ENCODE measurements around the gene ANKMY1. TPM values are rescaled to one million over a fixed set of nuclear protein-coding genes. Genes with fewer than 3 reads are reported as not detected.

The ANKMY1 gene
- total RNA-seq, 1 experiment from 2014 or later = 2.4 TPM

DNA sequence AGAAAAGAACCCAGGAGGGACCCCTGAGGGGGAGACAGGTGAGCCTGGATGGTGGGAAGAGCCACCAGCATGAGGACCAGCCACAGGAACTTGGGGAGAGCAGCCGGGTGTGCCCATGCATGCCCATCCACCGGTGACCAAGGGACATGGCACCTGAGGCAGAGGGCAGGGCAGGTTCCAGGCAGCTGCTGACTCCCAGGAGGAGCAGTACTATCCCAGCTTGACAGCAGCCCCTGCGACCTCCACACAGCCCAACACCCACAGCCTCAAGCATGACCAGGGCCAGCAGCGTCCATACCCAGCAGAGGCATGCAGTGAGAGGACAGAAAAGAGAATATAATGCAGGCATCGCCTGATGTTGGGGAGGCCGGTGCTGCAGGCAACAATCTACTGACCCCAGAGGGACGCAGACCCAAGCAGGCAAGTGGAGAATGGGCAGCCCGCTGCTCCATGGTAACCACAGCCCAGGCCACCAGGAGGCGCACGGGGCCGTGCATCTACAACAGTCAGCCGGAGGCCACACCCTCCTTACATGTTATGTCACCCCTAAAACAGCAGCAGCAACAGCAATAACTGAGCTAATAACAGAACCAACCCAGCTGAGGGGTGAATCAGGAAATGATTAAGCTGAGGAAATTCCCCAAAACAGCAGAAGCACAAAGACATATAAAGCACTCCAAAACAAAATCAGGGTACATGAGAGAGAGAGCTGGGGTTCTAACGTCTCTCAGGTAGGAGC is 44.1 kb downstream of the ANKMY1 start:
- in situ Hi-C loops (cut with HindIII; ENCODE audit: low pct_unique_long_range_greater_than_20kb, low sequenced_read_pairs) = no loop called here
- no peak for DNase-seq (ENCODE audit: low read depth)

DNA sequence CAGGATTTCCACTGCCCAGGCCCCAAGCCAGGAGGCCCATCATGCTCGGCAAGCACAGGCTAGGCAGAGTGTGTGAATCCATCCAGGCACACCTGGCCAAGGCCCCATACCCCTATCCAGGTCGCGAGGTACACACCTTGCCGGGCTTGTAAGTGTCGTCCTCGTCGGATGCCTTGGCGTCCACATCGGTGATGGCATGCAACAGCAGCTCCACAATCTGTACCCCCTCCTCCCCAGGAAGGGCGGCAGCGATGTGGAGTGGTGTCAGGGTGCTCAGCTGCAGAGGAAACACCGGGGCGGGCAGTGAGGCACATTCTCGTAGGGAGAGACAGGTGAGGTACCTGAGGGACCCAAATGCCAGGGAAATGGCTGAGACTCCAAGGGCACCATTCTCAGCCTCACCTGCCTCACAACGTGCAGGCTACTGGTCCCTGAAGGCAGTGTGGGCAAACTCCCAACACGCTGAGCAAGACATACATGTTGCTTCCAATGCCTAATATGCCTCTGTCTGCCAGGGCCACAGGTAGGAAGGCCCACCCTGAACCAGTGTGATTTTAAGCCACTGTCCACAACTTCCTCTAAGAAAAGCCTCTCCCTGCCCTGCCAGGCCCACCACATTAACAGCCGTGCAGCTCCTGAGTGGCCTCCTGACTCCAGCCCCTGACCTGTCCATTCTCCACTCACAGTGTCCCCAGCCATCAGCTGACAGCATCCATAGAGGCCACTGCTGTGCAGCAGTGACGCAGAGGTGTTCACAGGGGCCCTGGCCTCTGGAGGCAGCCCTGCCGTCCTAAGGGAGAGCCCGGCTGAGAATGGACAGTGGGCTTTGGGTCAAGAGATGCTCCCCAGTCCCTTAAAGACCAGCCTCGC is 44.9 kb downstream of the ANKMY1 start:
- DNase-seq (ENCODE audit: low read depth) = no peak
- in situ Hi-C loops (cut with HindIII; ENCODE audit: low pct_unique_long_range_greater_than_20kb, low sequenced_read_pairs) = no loop called here

DNA sequence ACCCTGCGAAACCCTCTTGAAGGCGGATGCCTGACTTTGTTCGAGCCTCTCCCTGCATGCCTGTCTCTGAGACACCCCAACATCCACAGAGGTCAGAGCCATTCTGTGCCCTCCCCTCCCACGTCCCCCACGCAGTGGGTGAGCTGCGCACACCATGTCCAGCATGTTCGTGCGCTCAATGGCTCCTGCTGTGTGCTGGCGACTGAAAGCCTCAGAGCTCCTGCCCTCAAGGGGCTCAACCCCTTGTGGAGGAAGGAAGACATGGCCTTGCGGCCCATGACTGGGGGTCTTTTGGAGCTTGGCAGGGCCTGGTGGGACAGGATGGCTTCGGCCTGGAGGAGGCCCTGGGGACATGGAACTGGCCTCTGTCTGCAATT is 45.7 kb downstream of the ANKMY1 start:
- no peak for DNase-seq (ENCODE audit: low read depth)
- in situ Hi-C loops (cut with HindIII; ENCODE audit: low pct_unique_long_range_greater_than_20kb, low sequenced_read_pairs) = no loop called here

DNA sequence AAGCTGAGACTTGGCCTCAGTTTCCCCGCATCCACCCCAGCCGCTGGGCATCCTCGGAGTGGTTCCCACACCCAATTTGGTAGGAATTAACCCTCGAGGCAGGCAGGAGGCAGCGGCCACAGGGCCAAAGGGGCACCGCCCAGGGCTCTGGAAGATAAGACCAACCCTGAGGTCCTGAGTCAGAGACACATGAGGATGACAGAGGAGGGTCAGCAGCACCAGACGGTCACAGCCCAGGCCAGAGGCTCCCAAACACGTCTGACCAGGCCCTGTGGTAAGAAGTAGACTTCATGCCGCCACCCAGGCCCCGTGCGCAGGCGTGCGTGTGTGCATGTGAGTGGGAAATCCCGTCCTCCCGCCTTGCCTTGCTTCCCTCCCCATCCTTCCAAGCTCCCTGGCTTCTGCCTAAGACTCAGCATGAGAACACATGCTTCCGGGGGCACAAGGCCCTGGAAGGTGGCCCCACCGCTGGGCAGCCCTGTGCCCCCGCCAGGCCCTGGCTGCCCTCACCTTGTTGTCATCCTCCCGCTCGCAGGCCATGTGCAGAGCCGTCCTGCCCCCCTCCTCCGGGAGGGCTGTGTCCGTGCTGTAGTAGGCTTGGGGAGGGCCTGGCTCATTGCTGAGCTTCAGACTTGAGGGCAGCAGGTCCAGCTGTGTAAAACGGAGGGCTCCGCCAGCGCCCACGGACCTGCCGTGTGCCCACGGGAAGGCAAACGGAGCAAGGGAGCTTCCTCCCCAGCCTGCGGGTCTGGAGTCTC is 46.3 kb downstream of the ANKMY1 start:
- in situ Hi-C loops (cut with HindIII; ENCODE audit: low pct_unique_long_range_greater_than_20kb, low sequenced_read_pairs) = no loop called here
- DNase-seq (ENCODE audit: low read depth) = no peak

- in situ Hi-C loops (cut with HindIII; ENCODE audit: low pct_unique_long_range_greater_than_20kb, low sequenced_read_pairs) = no loop called here
These were observed 47.1 kb downstream of the ANKMY1 start for GRCh38 chr2:240510513-240511210.

GRCh38 chr2:240509667-240510512 is 47.9 kb downstream of the ANKMY1 start:
- in situ Hi-C loops (cut with HindIII; ENCODE audit: low pct_unique_long_range_greater_than_20kb, low sequenced_read_pairs) = no loop called here
- DNase-seq (ENCODE audit: low read depth) = no peak

More at GRCh38 chr2:240510513-240511210, 47.1 kb downstream of the ANKMY1 start:
- DNase-seq (ENCODE audit: low read depth) = no peak

GRCh38 chr2:240508832-240509545 is 48.8 kb downstream of the ANKMY1 start:
- in situ Hi-C loops (cut with HindIII; ENCODE audit: low pct_unique_long_range_greater_than_20kb, low sequenced_read_pairs) = no loop called here

DNA sequence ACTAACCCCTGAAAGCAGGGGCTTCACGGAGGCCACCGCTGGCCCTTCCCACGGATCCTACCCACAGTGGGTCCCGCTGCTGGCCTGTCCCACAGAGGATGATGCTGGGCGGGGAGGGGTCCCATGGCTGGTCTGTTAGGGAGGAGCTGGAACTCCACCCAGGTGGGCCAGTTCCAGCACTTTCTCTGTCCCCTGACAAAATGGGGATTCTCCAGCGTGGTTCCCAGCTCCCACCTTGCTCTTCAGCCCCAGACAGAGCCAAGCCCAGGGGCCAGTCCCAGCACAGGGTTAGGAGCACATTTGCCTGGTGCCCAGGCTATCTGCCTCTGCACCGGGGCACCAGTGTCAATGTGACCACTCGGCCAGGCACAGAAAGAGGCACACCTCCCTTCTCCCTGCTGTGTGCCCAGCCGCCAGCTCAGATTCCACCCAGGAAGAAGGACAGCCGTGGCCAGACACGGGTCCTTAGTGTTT is 50.0 kb downstream of the ANKMY1 start:
- DNase-seq (ENCODE audit: low read depth) = no peak
- in situ Hi-C loops (cut with HindIII; ENCODE audit: low pct_unique_long_range_greater_than_20kb, low sequenced_read_pairs) = no loop called here

More at GRCh38 chr2:240508832-240509545, 48.8 kb downstream of the ANKMY1 start:
- DNase-seq (ENCODE audit: low read depth) = no peak

DNA sequence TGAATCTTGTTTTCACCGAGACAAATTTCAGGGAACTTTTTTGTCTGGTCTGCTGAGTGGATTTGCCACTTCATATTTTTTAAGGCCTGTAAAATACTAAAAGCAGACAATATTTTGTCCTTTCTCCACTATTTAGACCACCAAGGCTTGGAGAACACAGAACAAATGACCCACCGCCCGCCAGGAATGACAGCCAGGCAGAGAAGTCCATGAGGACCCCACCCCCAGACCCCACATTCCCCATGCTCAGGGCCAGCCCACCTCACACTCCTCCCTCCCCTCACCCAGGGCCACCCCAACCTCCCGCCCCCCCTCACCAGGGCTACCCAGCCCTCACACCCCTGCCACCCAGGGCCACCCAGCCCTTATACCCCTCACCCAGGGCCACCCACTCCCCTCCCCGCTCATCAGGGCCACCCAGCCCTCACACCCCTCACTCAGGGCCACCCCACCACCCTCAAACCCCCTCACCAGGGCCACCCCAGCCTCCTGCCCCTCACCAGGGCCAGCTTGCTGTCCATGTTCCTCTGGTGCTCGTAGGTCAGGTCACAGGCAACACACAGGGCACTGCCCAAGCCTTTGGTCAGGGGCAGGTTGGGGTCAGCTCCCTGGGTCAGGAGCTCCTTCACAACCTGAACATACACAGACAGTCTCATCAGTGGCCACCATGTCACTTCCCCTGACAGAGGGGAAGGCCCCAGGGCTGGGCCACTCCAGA is 50.6 kb downstream of the ANKMY1 start:
- in situ Hi-C loops (cut with HindIII; ENCODE audit: low pct_unique_long_range_greater_than_20kb, low sequenced_read_pairs) = no loop called here
- DNase-seq (ENCODE audit: low read depth) = no peak

DNA sequence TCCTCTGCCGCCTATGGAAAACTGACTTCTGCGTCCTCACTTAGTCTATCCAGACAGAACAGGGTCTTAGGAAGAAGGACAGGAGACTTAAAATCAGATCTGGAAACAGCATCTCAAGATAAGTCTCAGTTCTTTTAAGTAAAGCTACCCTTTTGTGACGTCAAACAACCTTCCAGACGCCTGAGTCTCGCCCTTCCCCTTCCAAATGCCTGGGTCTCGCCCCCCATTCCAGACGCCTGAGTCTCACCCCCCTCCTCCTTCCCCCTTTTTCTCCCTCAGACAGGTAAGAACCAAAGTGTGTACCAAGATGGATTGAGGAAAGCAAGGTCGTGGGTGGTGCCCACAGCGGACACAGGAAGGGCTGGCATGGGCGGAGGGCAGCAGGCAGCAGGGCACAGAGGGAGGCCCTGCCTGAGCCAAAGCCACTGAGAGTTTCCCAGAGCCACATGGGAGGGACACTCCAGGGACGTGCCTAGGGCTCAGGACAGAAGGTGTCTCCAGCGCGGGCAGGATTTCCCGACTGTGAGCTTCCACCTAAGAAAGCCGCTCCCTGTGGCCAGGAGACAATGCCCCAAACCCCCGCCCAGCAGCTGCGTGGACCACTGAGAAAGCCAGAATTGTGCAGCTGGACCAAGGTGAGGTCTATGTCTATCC is 51.3 kb downstream of the ANKMY1 start:
- DNase-seq (ENCODE audit: low read depth) = no peak
- in situ Hi-C loops (cut with HindIII; ENCODE audit: low pct_unique_long_range_greater_than_20kb, low sequenced_read_pairs) = no loop called here

GRCh38 chr2:240505910-240506309 is 51.9 kb downstream of the ANKMY1 start:
- no peak for DNase-seq (ENCODE audit: low read depth)
- in situ Hi-C loops (cut with HindIII; ENCODE audit: low pct_unique_long_range_greater_than_20kb, low sequenced_read_pairs) = no loop called here

- in situ Hi-C loops (cut with HindIII; ENCODE audit: low pct_unique_long_range_greater_than_20kb, low sequenced_read_pairs) = no loop called here
These were observed 53.9 kb downstream of the ANKMY1 start for GRCh38 chr2:240503848-240504247.

DNA sequence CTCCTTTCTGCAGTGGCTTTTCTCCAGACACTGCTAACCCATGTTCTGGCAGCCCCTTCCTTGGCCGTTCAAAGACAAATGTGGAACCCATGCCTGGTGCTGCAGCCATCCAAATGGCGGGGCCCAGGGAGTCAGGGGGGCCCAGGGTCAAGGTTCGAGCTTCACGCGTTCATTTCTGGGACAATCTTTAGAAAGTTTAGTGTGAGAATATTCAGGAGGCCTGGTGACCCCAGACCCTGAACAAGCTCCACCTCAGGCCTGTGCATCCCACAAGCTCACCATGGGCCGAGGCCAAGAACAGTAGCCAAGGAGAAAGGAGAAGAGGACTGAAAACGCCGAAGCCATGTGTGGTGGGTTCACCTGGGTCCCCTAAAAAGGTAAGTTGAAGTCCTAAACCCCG is 54.4 kb downstream of the ANKMY1 start:
- in situ Hi-C loops (cut with HindIII; ENCODE audit: low pct_unique_long_range_greater_than_20kb, low sequenced_read_pairs) = no loop called here
- DNase-seq (ENCODE audit: low read depth) = no peak

More at GRCh38 chr2:240503848-240504247, 53.9 kb downstream of the ANKMY1 start:
- no peak for DNase-seq (ENCODE audit: low read depth)

DNA sequence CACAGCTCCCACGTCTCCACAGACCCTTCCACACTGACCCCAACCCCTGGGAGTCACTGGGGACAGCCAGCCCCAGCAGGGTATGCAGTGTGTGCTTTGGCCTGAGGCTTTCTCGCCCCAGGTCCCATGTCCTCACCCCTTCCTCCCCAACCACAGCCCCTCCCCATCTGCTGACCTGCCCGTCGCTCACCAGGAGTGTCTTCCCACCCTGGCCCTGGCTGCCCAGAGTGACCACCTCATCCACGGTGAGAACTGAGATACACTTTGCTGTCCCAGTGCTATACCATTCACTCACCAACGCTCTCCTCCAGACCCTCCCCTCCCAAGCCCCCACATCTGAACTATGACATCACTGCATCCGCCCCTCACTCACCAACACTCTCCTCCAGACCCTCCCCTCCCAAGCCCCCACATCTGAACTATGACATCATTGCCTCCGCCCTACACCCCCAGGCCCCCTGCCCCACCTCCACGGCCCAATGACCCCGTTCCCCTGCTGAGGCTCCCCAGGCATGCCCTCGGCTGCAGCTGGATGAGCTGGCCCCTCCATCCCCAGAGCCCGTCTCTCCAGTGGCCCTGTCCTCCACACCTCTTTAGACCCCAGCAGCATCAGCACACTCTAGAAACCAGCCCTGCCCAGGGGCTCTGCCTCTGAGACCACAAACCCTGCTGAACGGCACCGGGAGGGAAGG is 55.2 kb downstream of the ANKMY1 start:
- in situ Hi-C loops (cut with HindIII; ENCODE audit: low pct_unique_long_range_greater_than_20kb, low sequenced_read_pairs) = no loop called here
- DNase-seq (ENCODE audit: low read depth) = no peak

GRCh38 chr2:240502059-240502429 is 55.7 kb downstream of the ANKMY1 start:
- in situ Hi-C loops (cut with HindIII; ENCODE audit: low pct_unique_long_range_greater_than_20kb, low sequenced_read_pairs) = no loop called here
- no peak for DNase-seq (ENCODE audit: low read depth)
